ENCODE results near the gene XRCC5.

- no peak for TF ChIP-seq CTCF (IDR thresholded peaks at IDR 0.05)
- no peak for TF ChIP-seq POLR2A (IDR thresholded peaks at IDR 0.05)
Observed at GRCh38 chr2:216082805-216083204, 26.3 kb upstream of the XRCC5 start.

Data from testis (tissue), 2 donors.